GM23338 (cell line): ENCODE results near the gene LCE6A.

Experiments used
- CREB1 ChIP-seq: fragments of 250-450 bp; sonication (Bioruptor Pico); IDR thresholded peaks from 2 replicates; pipeline ENCODE4 v1.5.0; 2020; ENCODE audit warnings: low read depth, mild to moderate bottlenecking, moderate library complexity
- EZH2 ChIP-seq: fragments of 200-600 bp; sonication (generic); IDR thresholded peaks from one replicate; pipeline ENCODE4 v1.8.0; 2017; ENCODE audit warnings: antibody characterized with exemption, mild to moderate bottlenecking, low read depth; ENCODE audit not compliant: unreplicated experiment
- EZH2phosphoT487 ChIP-seq: fragments of 200-600 bp; sonication (generic); IDR thresholded peaks from one replicate; pipeline ENCODE4 v1.8.1; 2018; ENCODE audit warnings: antibody characterized with exemption; ENCODE audit not compliant: unreplicated experiment
- JUNB ChIP-seq: IDR thresholded peaks from one replicate; pipeline ENCODE4 v1.6.1; 2016; ENCODE audit warnings: antibody characterized with exemption; ENCODE audit not compliant: unreplicated experiment
- POLR2AphosphoS5 ChIP-seq: IDR thresholded peaks from 2 replicates; pipeline ENCODE4 v1.6.1; 2016; ENCODE audit warnings: antibody characterized with exemption, low read depth
- ZNF331 ChIP-seq: fragments of 250-450 bp; sonication (Bioruptor Pico); IDR thresholded peaks from 2 replicates; pipeline ENCODE4 v1.5.0; 2020; ENCODE audit warnings: low read depth, mild to moderate bottlenecking, moderate library complexity
- TF ChIP-seq, protein P1 (sequence below), 2 experiments: fragments of 200-600 bp in 1 of 2; sonication (generic) in 1 of 2; conservative IDR thresholded peaks; 2 replicates each; pipeline versions ENCODE4 v1.5.1 to v1.6.1; 2016 to 2017; ENCODE audit warnings: antibody characterized with exemption in 2 of 2, low read depth in 2 of 2, mild to moderate bottlenecking in 2 of 2, moderate library complexity in 1 of 2
- TF ChIP-seq, protein P2 (sequence below): IDR thresholded peaks from one replicate; pipeline ENCODE4 v1.6.1; 2018; ENCODE audit warnings: antibody characterized with exemption; ENCODE audit not compliant: unreplicated experiment
- TF ChIP-seq, protein P3 (sequence below): fragments of 250-450 bp; sonication (Bioruptor Pico); IDR thresholded peaks from 2 replicates; pipeline ENCODE4 v1.5.0; 2020; ENCODE audit warnings: mild to moderate bottlenecking, moderate library complexity

DNA sequence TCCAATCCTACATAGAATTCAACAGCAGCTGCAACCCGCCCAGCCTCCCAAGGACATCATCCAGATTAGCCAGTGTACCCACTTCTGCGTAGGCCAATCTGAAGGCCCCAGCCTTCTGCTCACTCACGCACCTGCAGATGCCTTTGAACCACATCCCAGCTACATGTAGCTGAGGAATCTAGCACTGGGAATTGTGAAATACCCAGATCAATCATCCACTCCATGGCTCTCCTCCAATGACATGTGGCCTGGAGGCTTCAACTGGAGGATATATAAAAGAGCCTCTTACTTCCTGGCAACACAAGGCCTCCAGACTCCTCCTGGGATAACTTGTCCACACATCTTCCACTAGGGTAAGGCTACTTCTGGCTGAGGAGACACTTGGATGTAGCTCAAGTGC, at the start of gene LCE6A:
- TF ChIP-seq CREB1 (CRISPR knock-in tag) (no peak), POLR2AphosphoS5 (no peak), EZH2 (no peak), EZH2phosphoT487 (no peak), JUNB (no peak), ZNF331 (CRISPR knock-in tag) (no peak)
- TF ChIP-seq, protein P1, sequence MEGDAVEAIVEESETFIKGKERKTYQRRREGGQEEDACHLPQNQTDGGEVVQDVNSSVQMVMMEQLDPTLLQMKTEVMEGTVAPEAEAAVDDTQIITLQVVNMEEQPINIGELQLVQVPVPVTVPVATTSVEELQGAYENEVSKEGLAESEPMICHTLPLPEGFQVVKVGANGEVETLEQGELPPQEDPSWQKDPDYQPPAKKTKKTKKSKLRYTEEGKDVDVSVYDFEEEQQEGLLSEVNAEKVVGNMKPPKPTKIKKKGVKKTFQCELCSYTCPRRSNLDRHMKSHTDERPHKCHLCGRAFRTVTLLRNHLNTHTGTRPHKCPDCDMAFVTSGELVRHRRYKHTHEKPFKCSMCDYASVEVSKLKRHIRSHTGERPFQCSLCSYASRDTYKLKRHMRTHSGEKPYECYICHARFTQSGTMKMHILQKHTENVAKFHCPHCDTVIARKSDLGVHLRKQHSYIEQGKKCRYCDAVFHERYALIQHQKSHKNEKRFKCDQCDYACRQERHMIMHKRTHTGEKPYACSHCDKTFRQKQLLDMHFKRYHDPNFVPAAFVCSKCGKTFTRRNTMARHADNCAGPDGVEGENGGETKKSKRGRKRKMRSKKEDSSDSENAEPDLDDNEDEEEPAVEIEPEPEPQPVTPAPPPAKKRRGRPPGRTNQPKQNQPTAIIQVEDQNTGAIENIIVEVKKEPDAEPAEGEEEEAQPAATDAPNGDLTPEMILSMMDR (conservative IDR thresholded peaks at IDR 0.05; ENCODE audit: low read depth in 2 of 2): no peak
- TF ChIP-seq, protein P2, sequence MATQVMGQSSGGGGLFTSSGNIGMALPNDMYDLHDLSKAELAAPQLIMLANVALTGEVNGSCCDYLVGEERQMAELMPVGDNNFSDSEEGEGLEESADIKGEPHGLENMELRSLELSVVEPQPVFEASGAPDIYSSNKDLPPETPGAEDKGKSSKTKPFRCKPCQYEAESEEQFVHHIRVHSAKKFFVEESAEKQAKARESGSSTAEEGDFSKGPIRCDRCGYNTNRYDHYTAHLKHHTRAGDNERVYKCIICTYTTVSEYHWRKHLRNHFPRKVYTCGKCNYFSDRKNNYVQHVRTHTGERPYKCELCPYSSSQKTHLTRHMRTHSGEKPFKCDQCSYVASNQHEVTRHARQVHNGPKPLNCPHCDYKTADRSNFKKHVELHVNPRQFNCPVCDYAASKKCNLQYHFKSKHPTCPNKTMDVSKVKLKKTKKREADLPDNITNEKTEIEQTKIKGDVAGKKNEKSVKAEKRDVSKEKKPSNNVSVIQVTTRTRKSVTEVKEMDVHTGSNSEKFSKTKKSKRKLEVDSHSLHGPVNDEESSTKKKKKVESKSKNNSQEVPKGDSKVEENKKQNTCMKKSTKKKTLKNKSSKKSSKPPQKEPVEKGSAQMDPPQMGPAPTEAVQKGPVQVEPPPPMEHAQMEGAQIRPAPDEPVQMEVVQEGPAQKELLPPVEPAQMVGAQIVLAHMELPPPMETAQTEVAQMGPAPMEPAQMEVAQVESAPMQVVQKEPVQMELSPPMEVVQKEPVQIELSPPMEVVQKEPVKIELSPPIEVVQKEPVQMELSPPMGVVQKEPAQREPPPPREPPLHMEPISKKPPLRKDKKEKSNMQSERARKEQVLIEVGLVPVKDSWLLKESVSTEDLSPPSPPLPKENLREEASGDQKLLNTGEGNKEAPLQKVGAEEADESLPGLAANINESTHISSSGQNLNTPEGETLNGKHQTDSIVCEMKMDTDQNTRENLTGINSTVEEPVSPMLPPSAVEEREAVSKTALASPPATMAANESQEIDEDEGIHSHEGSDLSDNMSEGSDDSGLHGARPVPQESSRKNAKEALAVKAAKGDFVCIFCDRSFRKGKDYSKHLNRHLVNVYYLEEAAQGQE: no peak
- TF ChIP-seq, protein P3, sequence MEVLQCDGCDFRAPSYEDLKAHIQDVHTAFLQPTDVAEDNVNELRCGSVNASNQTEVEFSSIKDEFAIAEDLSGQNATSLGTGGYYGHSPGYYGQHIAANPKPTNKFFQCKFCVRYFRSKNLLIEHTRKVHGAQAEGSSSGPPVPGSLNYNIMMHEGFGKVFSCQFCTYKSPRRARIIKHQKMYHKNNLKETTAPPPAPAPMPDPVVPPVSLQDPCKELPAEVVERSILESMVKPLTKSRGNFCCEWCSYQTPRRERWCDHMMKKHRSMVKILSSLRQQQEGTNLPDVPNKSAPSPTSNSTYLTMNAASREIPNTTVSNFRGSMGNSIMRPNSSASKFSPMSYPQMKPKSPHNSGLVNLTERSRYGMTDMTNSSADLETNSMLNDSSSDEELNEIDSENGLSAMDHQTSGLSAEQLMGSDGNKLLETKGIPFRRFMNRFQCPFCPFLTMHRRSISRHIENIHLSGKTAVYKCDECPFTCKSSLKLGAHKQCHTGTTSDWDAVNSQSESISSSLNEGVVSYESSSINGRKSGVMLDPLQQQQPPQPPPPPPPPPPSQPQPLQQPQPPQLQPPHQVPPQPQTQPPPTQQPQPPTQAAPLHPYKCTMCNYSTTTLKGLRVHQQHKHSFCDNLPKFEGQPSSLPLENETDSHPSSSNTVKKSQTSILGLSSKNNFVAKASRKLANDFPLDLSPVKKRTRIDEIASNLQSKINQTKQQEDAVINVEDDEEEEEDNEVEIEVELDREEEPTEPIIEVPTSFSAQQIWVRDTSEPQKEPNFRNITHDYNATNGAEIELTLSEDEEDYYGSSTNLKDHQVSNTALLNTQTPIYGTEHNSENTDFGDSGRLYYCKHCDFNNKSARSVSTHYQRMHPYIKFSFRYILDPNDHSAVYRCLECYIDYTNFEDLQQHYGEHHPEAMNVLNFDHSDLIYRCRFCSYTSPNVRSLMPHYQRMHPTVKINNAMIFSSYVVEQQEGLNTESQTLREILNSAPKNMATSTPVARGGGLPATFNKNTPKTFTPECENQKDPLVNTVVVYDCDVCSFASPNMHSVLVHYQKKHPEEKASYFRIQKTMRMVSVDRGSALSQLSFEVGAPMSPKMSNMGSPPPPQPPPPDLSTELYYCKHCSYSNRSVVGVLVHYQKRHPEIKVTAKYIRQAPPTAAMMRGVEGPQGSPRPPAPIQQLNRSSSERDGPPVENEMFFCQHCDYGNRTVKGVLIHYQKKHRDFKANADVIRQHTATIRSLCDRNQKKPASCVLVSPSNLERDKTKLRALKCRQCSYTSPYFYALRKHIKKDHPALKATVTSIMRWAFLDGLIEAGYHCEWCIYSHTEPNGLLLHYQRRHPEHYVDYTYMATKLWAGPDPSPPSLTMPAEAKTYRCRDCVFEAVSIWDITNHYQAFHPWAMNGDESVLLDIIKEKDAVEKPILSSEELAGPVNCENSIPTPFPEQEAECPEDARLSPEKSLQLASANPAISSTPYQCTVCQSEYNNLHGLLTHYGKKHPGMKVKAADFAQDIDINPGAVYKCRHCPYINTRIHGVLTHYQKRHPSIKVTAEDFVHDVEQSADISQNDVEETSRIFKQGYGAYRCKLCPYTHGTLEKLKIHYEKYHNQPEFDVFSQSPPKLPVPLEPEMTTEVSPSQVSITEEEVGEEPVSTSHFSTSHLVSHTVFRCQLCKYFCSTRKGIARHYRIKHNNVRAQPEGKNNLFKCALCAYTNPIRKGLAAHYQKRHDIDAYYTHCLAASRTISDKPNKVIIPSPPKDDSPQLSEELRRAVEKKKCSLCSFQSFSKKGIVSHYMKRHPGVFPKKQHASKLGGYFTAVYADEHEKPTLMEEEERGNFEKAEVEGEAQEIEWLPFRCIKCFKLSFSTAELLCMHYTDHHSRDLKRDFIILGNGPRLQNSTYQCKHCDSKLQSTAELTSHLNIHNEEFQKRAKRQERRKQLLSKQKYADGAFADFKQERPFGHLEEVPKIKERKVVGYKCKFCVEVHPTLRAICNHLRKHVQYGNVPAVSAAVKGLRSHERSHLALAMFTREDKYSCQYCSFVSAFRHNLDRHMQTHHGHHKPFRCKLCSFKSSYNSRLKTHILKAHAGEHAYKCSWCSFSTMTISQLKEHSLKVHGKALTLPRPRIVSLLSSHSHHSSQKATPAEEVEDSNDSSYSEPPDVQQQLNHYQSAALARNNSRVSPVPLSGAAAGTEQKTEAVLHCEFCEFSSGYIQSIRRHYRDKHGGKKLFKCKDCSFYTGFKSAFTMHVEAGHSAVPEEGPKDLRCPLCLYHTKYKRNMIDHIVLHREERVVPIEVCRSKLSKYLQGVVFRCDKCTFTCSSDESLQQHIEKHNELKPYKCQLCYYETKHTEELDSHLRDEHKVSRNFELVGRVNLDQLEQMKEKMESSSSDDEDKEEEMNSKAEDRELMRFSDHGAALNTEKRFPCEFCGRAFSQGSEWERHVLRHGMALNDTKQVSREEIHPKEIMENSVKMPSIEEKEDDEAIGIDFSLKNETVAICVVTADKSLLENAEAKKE (CRISPR knock-in tag): no peak
